Measurements from ENCODE around the gene BTBD16. TPM values are rescaled to one million over a fixed set of nuclear protein-coding genes. Genes with fewer than 3 reads are reported as not detected.

Gene BTBD16
- total and polyA plus RNA-seq, 2 of the 4 experiments (the other 2 are of a cell fraction) = not detected

DNA sequence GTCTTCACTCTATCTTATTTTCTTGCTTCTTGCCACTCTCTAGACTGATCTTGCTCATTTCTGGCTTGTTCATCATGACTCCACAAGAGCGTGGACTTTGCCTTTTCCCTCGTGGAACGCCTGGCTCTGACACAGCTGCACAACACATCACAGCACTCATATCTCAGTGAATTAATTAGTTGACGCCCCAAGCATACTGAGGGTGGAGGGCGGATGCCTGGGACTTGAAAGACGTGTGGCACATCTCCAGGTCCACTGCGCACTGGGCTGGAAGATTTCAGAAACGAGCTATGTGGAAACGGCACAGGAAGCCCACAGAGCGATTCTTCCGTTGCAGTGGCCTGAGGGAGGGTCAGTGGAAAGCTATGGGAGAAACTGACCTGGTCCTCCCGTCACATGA is 79.8 kb downstream of the BTBD16 start:
- H2AFZ ChIP-seq (replicated peaks; ENCODE audit: low read length, poor library complexity) = no peak overlapping the region
- H4K8ac ChIP-seq (ENCODE audit: low read depth in 2 of 2, low read length in 2 of 2) = no peak overlapping the region
- in situ Hi-C loops (cut with MboI; ENCODE audit: low sequenced_read_pairs) = no loop called here
- no peak overlapping the region for H3K27ac ChIP-seq (ENCODE audit: insufficient read depth, low read length)
- 64% methylated on average over 5 of the region's 12 CpGs; no CpG with 5 or more reads in 1 of the 2 experiments for WGBS, 2 experiments (ENCODE audit: extremely low coverage in 2 of 2, insufficient read length in 1 of 2)
- no peaks in the 10 kb centered on the region for H3K4me1 ChIP-seq (ENCODE audit: control insufficient read depth, insufficient read depth, low read length)
- no peak for ATAC-seq (ENCODE audit: low read depth)
- no peak overlapping the region for H3K4ac ChIP-seq (ENCODE audit: low read depth, low read length)
- no peaks in the 10 kb centered on the region for H3K9me1 ChIP-seq (ENCODE audit: insufficient read depth, low read length)
- H2BK120ac ChIP-seq (ENCODE audit: low read depth, low read length) = no peak overlapping the region
- ChIA-PET POLR2A (ENCODE audit: unreplicated experiment) (no interaction called here), CTCF (no interaction called here)
- H4K20me1 ChIP-seq (ENCODE audit: insufficient read depth, low read length) = no peaks in the 10 kb centered on the region; the same call in 1 of the 2 replicates
- no peak overlapping the region for H3K4me2 ChIP-seq (ENCODE audit: low read depth, low read length)
- H3K18ac ChIP-seq (ENCODE audit: low read depth, low read length) = no peak overlapping the region
- H3K79me1 ChIP-seq (ENCODE audit: low read depth in 1 of 2, low read length in 2 of 2) = no peaks in the 10 kb centered on the region
- no peak overlapping the region for H4K91ac ChIP-seq (ENCODE audit: insufficient read depth, low read depth, low read length)
- H4K5ac ChIP-seq (ENCODE audit: low read depth, low read length) = no peak overlapping the region
- H2BK5ac ChIP-seq (ENCODE audit: low read depth, low read length, poor library complexity, severe bottlenecking) = no peak overlapping the region
- no peak overlapping the region for H3K14ac ChIP-seq (replicated peaks; ENCODE audit: low read depth, low read length)
- dilution Hi-C loops (cut with HindIII; ENCODE audit: low sequenced_read_pairs, unreplicated experiment) = no loop called here
- peaks cover 7% of the 10 kb centered on the region; the same call in 1 of the 2 replicates for H3K9me3 ChIP-seq (ENCODE audit: control insufficient read depth, insufficient read depth, low read length)
- no peak overlapping the region for H3K23ac ChIP-seq (ENCODE audit: low read depth, low read length)
- BruUV-seq (replicated peaks) = no TSS peak
- no peak overlapping the region for H2AK9ac ChIP-seq (replicated peaks; ENCODE audit: low read depth, low read length, poor library complexity)
- no peak overlapping the region for H2BK20ac ChIP-seq (ENCODE audit: low read depth, low read length)
- H2AK5ac ChIP-seq (ENCODE audit: low read depth, low read length) = no peak overlapping the region
- no peak overlapping the region for H3K4me3 ChIP-seq (ENCODE audit: insufficient read depth, low read depth, low read length)
- DNase-seq = no peak
- H3K56ac ChIP-seq (ENCODE audit: extremely low read depth, insufficient read depth, low read length) = no peak overlapping the region
- TF ChIP-seq RFX5 (IDR thresholded peaks at IDR 0.05; ENCODE audit: low read depth, low read length) (no peak), CEBPB (IDR thresholded peaks at IDR 0.05; ENCODE audit: low read depth, low read length) (no peak)
- intact Hi-C loops (cut with micrococcal nuclease) = no loop called here
- no peaks in the 10 kb centered on the region for H3K36me3 ChIP-seq (ENCODE audit: control insufficient read depth, insufficient read depth, low read length)
- no peak overlapping the region for H3K9ac ChIP-seq (ENCODE audit: low read depth, low read length)
- peaks cover 35% of the 10 kb centered on the region for H3K27me3 ChIP-seq (ENCODE audit: control insufficient read depth, insufficient read depth, low read length)
- H2BK15ac ChIP-seq (ENCODE audit: low read depth, low read length) = no peak overlapping the region

All from IMR-90 (cell line).